Activated CD4-positive, alpha-beta T cell treated with anti-CD3 and anti-CD28 coated beads for 36 hours (primary cell): Measurements from ENCODE around the gene ALDH16A1. TPM values are rescaled to one million over a fixed set of nuclear protein-coding genes. Genes with fewer than 3 reads are reported as not detected.

Source experiments
- ATAC-seq: fragments of 200-7000 bp; cut with Tn5 transposase; one replicate; pipeline ENCODE4 v1.10.0; 2021; ENCODE audit warnings: mild to moderate bottlenecking, moderate library complexity
- CTCF ChIA-PET: fragments of 350-600 bp; sonication (Branson Sonifier 250); formaldehyde crosslinking; loops from one replicate; lab custom pipeline; 2021; ENCODE audit warnings: antibody characterized with exemption; lab: Charles Lee
- POLR2A ChIA-PET: fragments of 350-600 bp; sonication (Branson Sonifier 250); formaldehyde crosslinking; loops from one replicate; lab custom pipeline; 2021; ENCODE audit warnings: antibody characterized with exemption, inconsistent platforms; lab: Charles Lee
- DNase-seq: peaks from one replicate; pipeline ENCODE4 v3.0.0-alpha.2; 2020
- H3K27ac Mint-ChIP-seq: one replicate; pipeline ENCODE4 v1.8.0; 2021; ENCODE audit warnings: mixed read lengths
- H3K27me3 Mint-ChIP-seq: one replicate; pipeline ENCODE4 v1.8.0; 2021; ENCODE audit warnings: mixed read lengths
- H3K36me3 Mint-ChIP-seq: one replicate; pipeline ENCODE4 v1.8.0; 2021; ENCODE audit warnings: low read depth, mixed read lengths
- H3K4me1 Mint-ChIP-seq: one replicate; pipeline ENCODE4 v1.8.0; 2021; ENCODE audit warnings: mixed read lengths
- H3K4me3 Mint-ChIP-seq: one replicate; pipeline ENCODE4 v1.8.0; 2021; ENCODE audit warnings: mild to moderate bottlenecking, moderate library complexity, mixed read lengths
- H3K9me3 Mint-ChIP-seq: one replicate; pipeline ENCODE4 v1.8.0; 2021; ENCODE audit warnings: low read depth, mixed read lengths
- intact Hi-C, 2 experiments: fragments of 100-400 bp; cut with DNase I in 1 of 2; cut with micrococcal nuclease in 1 of 2; formaldehyde crosslinking; loops; one replicate each; pipeline versions ENCODE4 v1.14.2 to v1.15.1; 2022 to 2024; cut with DNase I, micrococcal nuclease
- total RNA-seq, 2 experiments: library from RNA; stranded (reverse); gene quantifications; one replicate each; pipeline ENCODE4 v1.2.3, GENCODE V29; 2021

The ALDH16A1 gene
- total RNA-seq, 2 experiments from 2014 or later, result 26.8 to 33.3 TPM

DNA sequence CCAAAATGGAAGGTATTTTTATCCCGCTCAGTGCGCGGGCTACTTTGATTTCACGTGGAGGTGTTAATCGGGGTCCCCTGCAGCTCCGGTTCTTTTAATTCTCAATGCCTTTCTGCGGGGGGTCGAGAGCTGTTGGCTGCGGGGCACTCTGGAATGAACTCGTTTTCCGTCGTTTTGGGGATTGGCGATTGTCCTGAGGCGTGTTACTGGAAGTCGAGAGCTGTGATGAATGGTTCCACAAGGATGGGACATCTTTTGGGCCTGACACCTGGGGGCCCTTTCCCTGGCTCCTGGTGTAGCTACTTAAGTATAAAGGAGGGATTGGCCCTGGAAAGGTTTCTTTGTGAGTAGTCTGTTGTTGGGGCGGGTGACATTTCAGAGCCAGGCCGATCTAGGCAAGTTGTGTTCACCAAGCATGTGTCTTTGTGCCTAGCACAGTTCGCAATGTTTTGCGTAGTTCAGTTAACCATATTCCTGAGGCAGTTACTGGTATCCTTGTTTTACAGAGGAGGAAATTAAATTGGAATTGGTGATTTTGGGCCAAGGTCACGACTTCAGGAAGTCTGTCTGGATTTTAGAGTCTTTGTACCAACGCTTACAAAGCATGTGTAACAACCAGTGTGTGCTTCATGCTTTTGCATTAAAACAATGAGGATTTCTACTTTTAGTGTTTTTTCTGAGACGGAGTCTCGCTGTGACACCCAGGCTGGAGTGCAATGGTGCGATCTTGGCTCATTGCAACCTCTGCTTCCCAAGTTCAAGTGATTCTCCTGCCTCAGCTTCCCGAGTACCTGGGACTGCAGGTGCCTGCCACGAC, 35.2 kb downstream of the ALDH16A1 start:
- intact Hi-C loops, result loop anchor here in 1 of 2 experiments (5.0 kb wide), 1 partner anchor 36 kb away; the partner anchor contains the start of genes ALDH16A1 and PIH1D1
- POLR2A ChIA-PET, result interaction anchor here (0.7 to 2.0 kb wide), 3 partner anchors 8 to 37 kb away, joined by 3 to 6 read pairs (median 5); partner anchors contain the start of genes ALDH16A1, PIH1D1 and RPS11
- ATAC-seq (no peak), DNase-seq (no peak)
- peaks cover 33% of the 10 kb centered on the region for H3K4me1 Mint-ChIP-seq
- CTCF ChIA-PET, result interaction anchor here (0.7 to 2.5 kb wide), 2 partner anchors 12 to 797 kb away, joined by 4 to 15 read pairs; no protein-coding TSS in a partner anchor
- H3K9me3 Mint-ChIP-seq, result no peaks in the 10 kb centered on the region
- H3K36me3 Mint-ChIP-seq, result peaks cover 71% of the 10 kb centered on the region
- H3K27me3 Mint-ChIP-seq, result no peaks in the 10 kb centered on the region
- peak overlapping the region; percentile 99 for H3K4me3 Mint-ChIP-seq
- peak overlapping the region; percentile 97 for H3K27ac Mint-ChIP-seq

DNA sequence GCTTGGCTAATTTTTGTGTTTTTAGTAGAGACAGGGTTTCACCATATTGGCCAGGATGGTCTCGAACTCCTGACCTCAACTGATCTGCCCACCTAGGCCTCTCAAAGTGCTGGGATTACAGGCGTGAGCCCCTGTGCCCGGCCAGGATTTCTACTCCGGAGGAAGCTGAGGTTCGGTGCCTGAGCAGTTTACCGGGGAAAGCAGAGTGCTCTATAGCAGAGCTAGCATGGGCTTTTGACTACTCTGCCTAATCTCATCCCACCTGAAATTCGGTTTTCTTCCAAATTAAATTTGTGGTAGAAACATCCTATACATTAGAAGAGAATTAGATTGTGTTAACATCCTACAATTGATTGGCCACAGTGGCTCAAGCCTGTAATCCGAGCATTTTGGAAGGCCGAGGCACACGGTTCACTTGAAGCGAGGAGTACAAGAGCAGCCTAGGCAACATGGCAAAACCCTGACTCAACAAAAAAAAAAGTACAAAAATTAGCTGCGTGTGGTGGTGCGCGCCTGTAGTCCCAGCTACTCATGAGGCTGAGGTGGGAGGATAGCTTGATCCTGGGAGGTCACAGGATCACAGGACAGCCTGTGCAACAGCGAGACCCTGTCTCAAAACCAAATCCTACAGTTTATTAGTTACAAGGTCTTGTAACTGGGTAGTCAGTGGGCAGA, 36.0 kb downstream of the ALDH16A1 start:
- Mint-ChIP-seq H3K4me1 (peaks cover 30% of the 10 kb centered on the region), H3K4me3 (peak overlapping the region; percentile 99), H3K36me3 (peaks cover 68% of the 10 kb centered on the region), H3K27ac (peak overlapping the region; percentile 97), H3K27me3 (no peaks in the 10 kb centered on the region), H3K9me3 (no peaks in the 10 kb centered on the region)
- ATAC-seq (no peak), DNase-seq (peak; percentile 8)
- ChIA-PET POLR2A (interaction anchor here (2.0 kb wide), 1 partner anchor 38 kb away, joined by 5 read pairs; the partner anchor contains the start of gene PIH1D1), CTCF (interaction anchor here (2.5 kb wide), 1 partner anchor 13 kb away, joined by 15 read pairs; no protein-coding TSS in a partner anchor)
- intact Hi-C loops, result loop anchor here in 1 of 2 experiments (5.0 kb wide), 1 partner anchor 37 kb away; the partner anchor contains the start of genes ALDH16A1 and PIH1D1

DNA sequence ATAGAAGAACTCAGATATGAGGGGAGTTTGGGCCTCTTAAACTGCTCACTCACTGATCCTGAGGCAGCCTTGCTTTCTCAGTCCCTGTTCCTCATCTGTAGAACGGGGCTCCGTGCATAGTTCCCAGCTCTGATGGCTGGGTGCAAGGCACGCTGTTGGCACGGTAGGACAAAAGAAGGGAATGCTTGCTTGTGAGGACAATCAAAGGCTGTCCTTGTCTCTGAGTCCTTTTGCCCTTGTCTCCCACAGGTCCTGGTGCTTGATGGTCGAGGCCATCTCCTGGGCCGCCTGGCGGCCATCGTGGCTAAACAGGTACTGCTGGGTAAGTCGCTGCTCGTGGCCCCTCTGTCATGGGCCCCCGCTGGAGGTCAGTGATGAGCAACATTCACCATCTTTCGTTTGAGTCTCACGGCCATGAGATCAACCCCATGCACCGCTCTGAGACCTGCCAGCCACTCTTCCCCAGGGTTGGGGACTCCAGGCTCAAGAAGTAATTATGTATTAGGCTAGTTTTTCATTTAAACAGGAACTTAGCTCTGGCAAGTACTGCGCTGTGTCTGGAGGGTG, 36.7 kb downstream of the ALDH16A1 start:
- peaks cover 30% of the 10 kb centered on the region for H3K4me1 Mint-ChIP-seq
- intact Hi-C loops, result loop anchor here in 1 of 2 experiments (5.0 kb wide), 1 partner anchor 37 kb away; the partner anchor contains the start of genes ALDH16A1 and PIH1D1
- peaks cover 66% of the 10 kb centered on the region for H3K36me3 Mint-ChIP-seq
- H3K27me3 Mint-ChIP-seq, result no peaks in the 10 kb centered on the region
- ATAC-seq (no peak), DNase-seq (peak; percentile 61)
- ChIA-PET POLR2A (interaction anchor here (0.6 to 2.0 kb wide), 2 partner anchors 38 to 90 kb away, joined by 3 to 5 read pairs; partner anchors contain the start of gene PIH1D1), CTCF (interaction anchor here (2.5 kb wide), 1 partner anchor 13 kb away, joined by 15 read pairs; no protein-coding TSS in a partner anchor)
- H3K4me3 Mint-ChIP-seq, result peak overlapping the region; percentile 99
- no peaks in the 10 kb centered on the region for H3K9me3 Mint-ChIP-seq
- peak overlapping the region; percentile 97 for H3K27ac Mint-ChIP-seq

- CTCF ChIA-PET, result no interaction called here
- intact Hi-C loops, result no loop called here
- Mint-ChIP-seq H3K9me3 (no peaks in the 10 kb centered on the region), H3K27me3 (no peaks in the 10 kb centered on the region), H3K36me3 (peaks cover 66% of the 10 kb centered on the region), H3K27ac (peak overlapping the region; percentile 97), H3K4me3 (peak overlapping the region; percentile 99), H3K4me1 (peaks cover 34% of the 10 kb centered on the region)
- POLR2A ChIA-PET, result interaction anchor here (0.6 kb wide), 1 partner anchor 61 kb away, joined by 4 read pairs; no protein-coding TSS in a partner anchor
- DNase-seq (peak; percentile 39), ATAC-seq (no peak)
These were observed 37.4 kb downstream of the ALDH16A1 start for GRCh38 chr19:49490287-49491029.

DNA sequence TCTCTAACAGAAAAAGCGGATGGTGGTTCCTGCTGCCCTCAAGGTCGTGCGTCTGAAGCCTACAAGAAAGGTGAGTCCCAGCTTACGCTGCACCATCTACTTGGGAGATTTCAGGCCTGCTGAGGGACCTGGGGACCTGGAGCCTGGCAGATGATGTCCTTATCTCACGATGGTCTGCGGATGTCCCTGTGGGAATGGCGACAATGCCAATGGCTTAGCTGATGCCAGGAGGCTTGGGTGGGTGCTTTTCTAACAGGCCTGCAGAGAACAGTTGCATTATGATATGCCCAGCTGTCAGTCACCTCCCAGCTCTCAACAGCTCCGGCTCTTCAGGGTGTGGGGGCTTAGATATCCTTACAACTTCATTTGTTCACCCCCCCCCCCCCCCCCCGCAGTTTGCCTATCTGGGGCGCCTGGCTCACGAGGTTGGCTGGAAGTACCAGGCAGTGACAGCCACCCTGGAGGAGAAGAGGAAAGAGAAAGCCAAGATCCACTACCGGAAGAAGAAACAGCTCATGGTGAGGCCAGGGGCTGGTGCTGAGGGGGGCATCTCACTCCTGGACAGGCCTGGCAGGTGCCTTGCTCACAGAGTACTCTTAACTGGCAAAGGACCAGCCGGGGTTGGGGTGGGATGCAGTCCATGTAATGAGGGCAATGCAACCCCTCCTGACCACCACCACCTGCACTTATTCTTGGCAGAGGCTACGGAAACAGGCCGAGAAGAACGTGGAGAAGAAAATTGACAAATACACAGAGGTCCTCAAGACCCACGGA, 38.2 kb downstream of the ALDH16A1 start:
- no peak for DNase-seq
- H3K27me3 Mint-ChIP-seq, result no peaks in the 10 kb centered on the region
- H3K4me1 Mint-ChIP-seq, result peaks cover 31% of the 10 kb centered on the region
- no peaks in the 10 kb centered on the region for H3K9me3 Mint-ChIP-seq
- peaks cover 62% of the 10 kb centered on the region for H3K36me3 Mint-ChIP-seq
- no peak for ATAC-seq
- POLR2A ChIA-PET, result interaction anchor here (0.6 to 0.7 kb wide), 2 partner anchors 15 to 61 kb away, joined by 3 to 4 read pairs; no protein-coding TSS in a partner anchor
- peak overlapping the region; percentile 99 for H3K4me3 Mint-ChIP-seq
- intact Hi-C loops, result no loop called here
- H3K27ac Mint-ChIP-seq, result peak overlapping the region; percentile 97
- CTCF ChIA-PET, result interaction anchor here (1.2 kb wide), 1 partner anchor 15 kb away, joined by 4 read pairs; no protein-coding TSS in a partner anchor

- DNase-seq, result no peak
- peak overlapping the region; percentile 7 for H3K4me3 Mint-ChIP-seq
- peak overlapping the region; percentile 73 for H3K27ac Mint-ChIP-seq
- H3K9me3 Mint-ChIP-seq, result no peaks in the 10 kb centered on the region
- peaks cover 66% of the 10 kb centered on the region for H3K36me3 Mint-ChIP-seq
- intact Hi-C loops, result no loop called here
- ATAC-seq, result no peak
- ChIA-PET CTCF (interaction anchor here (0.8 to 1.6 kb wide), 3 partner anchors 16 to 55 kb away, joined by 3 to 6 read pairs (median 4); partner anchors contain the start of gene FLT3LG), POLR2A (interaction anchor here (0.6 to 1.3 kb wide), 3 partner anchors 15 to 67 kb away, joined by 4 to 6 read pairs (median 5); no protein-coding TSS in a partner anchor)
- peaks cover 30% of the 10 kb centered on the region for H3K4me1 Mint-ChIP-seq
- no peaks in the 10 kb centered on the region for H3K27me3 Mint-ChIP-seq
These were observed 39.0 kb downstream of the ALDH16A1 start for GRCh38 chr19:49491804-49492572.

DNA sequence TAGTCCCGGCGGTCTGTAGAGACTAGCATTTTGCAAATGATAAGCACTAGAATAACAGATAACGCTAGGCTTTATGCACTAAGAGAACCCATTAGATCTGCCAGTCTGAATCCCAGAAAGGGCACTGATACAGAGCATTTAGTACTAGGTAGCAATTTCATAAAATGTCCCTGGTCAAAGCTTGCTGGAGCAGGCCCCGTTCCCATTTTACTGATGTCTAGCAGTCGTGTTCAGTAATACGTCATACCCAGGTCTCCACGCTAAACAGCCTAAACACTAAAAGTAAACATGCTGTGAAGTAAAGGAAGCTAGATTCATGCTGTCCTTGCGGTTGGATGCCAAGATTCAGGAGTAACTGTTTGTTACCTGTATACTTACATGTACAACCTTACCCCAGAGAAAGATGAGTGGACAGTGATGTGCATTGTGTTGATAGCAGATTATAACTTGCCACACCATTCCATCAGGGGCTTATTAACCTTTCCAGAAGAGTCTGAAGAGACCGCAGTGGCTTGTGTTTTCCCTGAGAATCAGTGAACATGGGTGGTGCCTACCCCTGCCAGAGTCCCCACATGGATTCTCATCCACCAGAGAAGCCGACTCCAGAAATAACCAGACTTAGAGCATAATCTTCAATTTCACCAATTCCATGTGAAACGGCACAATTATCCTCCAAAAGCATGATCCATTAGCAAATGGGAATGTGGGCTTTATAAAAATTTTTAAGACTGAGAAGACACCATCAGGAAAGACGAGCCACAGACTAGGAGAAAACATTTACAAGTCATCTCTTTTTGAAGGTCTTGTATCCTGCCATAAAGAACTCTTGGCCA, 39.8 kb downstream of the ALDH16A1 start:
- POLR2A ChIA-PET, result interaction anchor here (0.6 to 1.3 kb wide), 4 partner anchors 16 to 513 kb away, joined by 4 to 6 read pairs (median 4); no protein-coding TSS in a partner anchor
- ATAC-seq (no peak), DNase-seq (no peak)
- peaks cover 66% of the 10 kb centered on the region for H3K36me3 Mint-ChIP-seq
- CTCF ChIA-PET, result interaction anchor here (0.8 to 1.6 kb wide), 3 partner anchors 19 to 184 kb away, joined by 3 to 6 read pairs (median 3); partner anchors contain the start of gene FLT3LG
- intact Hi-C loops, result no loop called here
- H3K27me3 Mint-ChIP-seq, result no peaks in the 10 kb centered on the region
- H3K4me1 Mint-ChIP-seq, result peaks cover 31% of the 10 kb centered on the region
- peak overlapping the region; percentile 7 for H3K4me3 Mint-ChIP-seq
- H3K27ac Mint-ChIP-seq, result peak overlapping the region; percentile 73
- no peaks in the 10 kb centered on the region for H3K9me3 Mint-ChIP-seq

DNA sequence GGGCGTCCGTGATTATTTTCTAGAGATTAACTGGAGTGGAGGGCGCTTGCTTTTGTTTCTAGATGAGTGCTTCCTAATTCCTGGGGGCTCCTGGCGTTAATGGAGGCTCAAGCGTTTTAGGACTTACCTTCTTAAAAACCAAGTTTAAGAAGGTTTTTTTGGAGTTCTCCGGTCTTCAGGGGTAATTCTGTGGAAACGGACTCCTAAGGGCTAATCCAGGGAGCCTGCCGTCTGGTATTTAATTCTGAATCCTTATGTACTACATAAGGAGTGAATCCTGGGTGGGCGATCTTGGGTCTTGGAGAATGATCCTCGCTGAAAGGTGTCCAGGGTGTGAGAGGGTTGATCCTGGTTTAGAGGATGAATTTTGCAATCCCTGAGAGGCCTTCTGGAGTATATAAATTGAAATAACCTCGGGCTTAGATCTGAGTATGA, 43.6 kb downstream of the ALDH16A1 start:
- ATAC-seq (no peak), DNase-seq (no peak)
- Mint-ChIP-seq H3K4me1 (peaks cover 44% of the 10 kb centered on the region), H3K36me3 (peaks cover 56% of the 10 kb centered on the region), H3K27me3 (no peaks in the 10 kb centered on the region), H3K27ac (peak overlapping the region; percentile 98), H3K9me3 (no peaks in the 10 kb centered on the region), H3K4me3 (peak overlapping the region; percentile 93)
- POLR2A ChIA-PET, result interaction anchor here (0.9 to 2.0 kb wide), 9 partner anchors 9 to 180 kb away, joined by 3 to 12 read pairs (median 6); partner anchors contain the start of genes PIH1D1, PRMT1, RPL13A and RRAS
- CTCF ChIA-PET, result interaction anchor here (1.0 to 1.5 kb wide), 5 partner anchors 9 to 380 kb away, joined by 3 to 4 read pairs (median 3); partner anchors contain the start of gene PIH1D1
- intact Hi-C loops, result loop anchor here (1.0 to 5.0 kb wide), 22 partner anchors 9 to 529 kb away; partner anchors contain the start of genes ALDH16A1 (in 2 of the 2), FUZ (in 2 of the 2), RPL13A (in 2 of the 2) and AKT1S1 (in 1 of the 2)
